Endothelial cell of umbilical vein (primary cell): ENCODE results near the gene OR10AD1. TPM values are rescaled to one million over a fixed set of nuclear protein-coding genes. Genes with fewer than 3 reads are reported as not detected.

Experiments used
- BruUV-seq: library from RNA; stranded (reverse); fragments of 400-500 nt; replicated peaks from 2 replicates; lab custom pipeline; 2021; lab: Mats Ljungman, UMichigan
- CTCF ChIA-PET: fragments of 300-600, 350-600 bp; sonication (Branson Sonifier 250); formaldehyde crosslinking; loops from one replicate; lab custom pipeline; 2021; ENCODE audit warnings: antibody characterized with exemption, inconsistent platforms; lab: Charles Lee
- POLR2A ChIA-PET: fragments of 300-600, 350-600 bp; sonication (Branson Sonifier 250); formaldehyde crosslinking; loops from one replicate; lab custom pipeline; 2021; ENCODE audit warnings: antibody characterized with exemption, inconsistent platforms; lab: Charles Lee
- DNase-seq: peaks from one replicate; pipeline ENCODE4 v3.0.0-alpha.2; 2011; ENCODE audit warnings: low read depth, low spot score
- FAIRE-seq: peaks from 2 replicates; lab custom pipeline; 2011; peaks lifted over from hg19 to GRCh38; lab: Jason Lieb, UNC
- H2AFZ ChIP-seq: 2 replicates; pipeline ENCODE4 v1.6.0; 2012; ENCODE audit warnings: low read depth, low read length, control low read depth, inconsistent platforms
- H3K27ac ChIP-seq: 2 replicates; pipeline ENCODE4 v1.5.1; 2011; ENCODE audit warnings: low read depth, mild to moderate bottlenecking, control low read depth, low read length, moderate library complexity; ENCODE audit not compliant: insufficient read depth
- H3K27me3 ChIP-seq, 2 experiments: 2 replicates each; pipeline versions ENCODE4 v1.6.0 to v1.6.1; 2011; ENCODE audit warnings: low read length in 2 of 2, mixed read lengths in 1 of 2; ENCODE audit not compliant: control insufficient read depth in 2 of 2, insufficient read depth in 2 of 2
- H3K36me3 ChIP-seq, 2 experiments: 2 replicates in 1 of 2; 3 replicates in 1 of 2; pipeline ENCODE4 v1.5.1; 2011; ENCODE audit warnings: low read length in 2 of 2, mild to moderate bottlenecking in 1 of 2, moderate library complexity in 1 of 2; ENCODE audit not compliant: control insufficient read depth in 2 of 2, insufficient read depth in 2 of 2; ENCODE audit errors: extremely low read depth in 1 of 2
- H3K4me1 ChIP-seq: 3 replicates; pipeline ENCODE4 v1.5.1; 2011; ENCODE audit warnings: mild to moderate bottlenecking, low read length; ENCODE audit not compliant: control insufficient read depth, insufficient read depth; ENCODE audit errors: extremely low read depth
- H3K4me2 ChIP-seq: 2 replicates; pipeline ENCODE4 v1.6.1; 2011; ENCODE audit warnings: low read length, control low read depth, mixed read lengths; ENCODE audit not compliant: insufficient read depth
- H3K4me3 ChIP-seq, 3 experiments: fragments of 200-600 bp in 1 of 3; sonication (generic), shearing (Covaris generic) in 1 of 3; replicated peaks in 1 of 3; 2 replicates each; pipeline ENCODE4 v1.5.1; 2011 to 2016; ENCODE audit warnings: control low read depth in 3 of 3, low read length in 3 of 3, mild to moderate bottlenecking in 2 of 3, inconsistent platforms in 1 of 3, low read depth in 1 of 3, moderate library complexity in 1 of 3; ENCODE audit not compliant: insufficient read depth in 1 of 3
- H3K79me2 ChIP-seq: 2 replicates; pipeline ENCODE4 v1.6.0; 2012; ENCODE audit warnings: low read length, inconsistent platforms; ENCODE audit not compliant: control insufficient read depth, insufficient read depth
- H3K9ac ChIP-seq: replicated peaks from 2 replicates; pipeline ENCODE3; 2011; ENCODE audit warnings: low read length, control low read depth; ENCODE audit not compliant: insufficient read depth; ENCODE audit errors: extremely low read depth
- H3K9me1 ChIP-seq: replicated peaks from 3 replicates; pipeline ENCODE4 v1.6.0; 2011; ENCODE audit warnings: mild to moderate bottlenecking, low read length; ENCODE audit not compliant: control insufficient read depth, insufficient read depth; ENCODE audit errors: extremely low read depth
- H3K9me3 ChIP-seq: replicated peaks from 2 replicates; pipeline ENCODE4 v1.5.1; 2012; ENCODE audit warnings: low read length, inconsistent platforms; ENCODE audit not compliant: control insufficient read depth, insufficient read depth
- H4K20me1 ChIP-seq: replicated peaks from 2 replicates; pipeline ENCODE3; 2011; ENCODE audit warnings: mild to moderate bottlenecking, low read length; ENCODE audit not compliant: control insufficient read depth, insufficient read depth; ENCODE audit errors: extremely low read depth
- EZH2 ChIP-seq: IDR thresholded peaks from 2 replicates; pipeline ENCODE4 v1.6.1; 2012; ENCODE audit warnings: borderline replicate concordance, low read depth, mild to moderate bottlenecking, moderate library complexity, low read length, inconsistent platforms; ENCODE audit not compliant: severe bottlenecking
- FOS ChIP-seq: IDR thresholded peaks from 2 replicates; pipeline ENCODE4 v1.6.1; 2011; ENCODE audit warnings: mild to moderate bottlenecking, low read length, moderate library complexity, borderline replicate concordance; ENCODE audit not compliant: insufficient read depth
- GATA2 ChIP-seq: IDR thresholded peaks from 2 replicates; pipeline ENCODE4 v1.7.0; 2011; ENCODE audit warnings: low read depth, mild to moderate bottlenecking, moderate library complexity, mixed read lengths, low read length; ENCODE audit not compliant: insufficient read length, insufficient read depth
- JUN ChIP-seq: IDR thresholded peaks from 2 replicates; pipeline ENCODE4 v1.6.1; 2011; ENCODE audit warnings: borderline replicate concordance, low read depth; ENCODE audit not compliant: insufficient read length, insufficient read depth
- MYC ChIP-seq: IDR thresholded peaks from one replicate; pipeline ENCODE4 v1.6.1; 2011; ENCODE audit warnings: mild to moderate bottlenecking, low read depth, low read length
- POLR2A ChIP-seq: IDR thresholded peaks from 2 replicates; pipeline ENCODE4 v1.6.1; 2012; ENCODE audit warnings: low read depth, mild to moderate bottlenecking, control low read depth, low read length
- POLR2AphosphoS5 ChIP-seq: IDR thresholded peaks from 2 replicates; pipeline ENCODE4 v1.6.1; 2012; ENCODE audit warnings: low read depth, mild to moderate bottlenecking, control low read depth, low read length, moderate library complexity; ENCODE audit not compliant: insufficient read depth
- dilution Hi-C: fragments of 300-500 bp; cut with MboI; formaldehyde crosslinking; loops from one replicate; pipeline ENCODE4 v1.15.0; 2019; ENCODE audit warnings: low sequenced_read_pairs; ENCODE audit not compliant: extremely low pct_ligation_motif_present
- intact Hi-C: fragments of 100-400 bp; cut with micrococcal nuclease; formaldehyde crosslinking; loops from one replicate; pipeline ENCODE4 v1.10.0; 2022
- polyA plus RNA-seq, 4 experiments: library from polyadenylated mRNA; depleted of rRNA in 3 of 4; stranded (reverse) in 3 of 4; unstranded in 1 of 4; fragments of >200 nt; gene quantifications; 2 replicates each; pipeline versions ENCODE4 v1.2.1 to v1.2.3, GENCODE V29; 2011 to 2012; ENCODE audit warnings: missing spikeins in 1 of 4
- total RNA-seq: library from RNA; stranded (reverse); gene quantifications from 2 replicates; pipeline ENCODE4 v1.2.3, GENCODE V29; 2021
- TF ChIP-seq, protein P1 (sequence below): IDR thresholded peaks from 2 replicates; pipeline ENCODE4 v1.6.1; 2011; ENCODE audit not compliant: insufficient read depth, insufficient read length
- TF ChIP-seq, protein P2 (sequence below), 2 donors: IDR thresholded peaks; 1 replicate in 1 of 2; 2 replicates in 1 of 2; pipeline ENCODE4 v1.5.1; 2011; ENCODE audit warnings: low read length in 2 of 2, mild to moderate bottlenecking in 2 of 2, moderate library complexity in 2 of 2, control low read depth in 1 of 2, inconsistent platforms in 1 of 2, low read depth in 1 of 2; ENCODE audit not compliant: insufficient read depth in 1 of 2; ENCODE audit errors: extremely low read depth in 1 of 2

OR10AD1 gene
- total and polyA plus RNA-seq, 2 donors (not counting 3 experiments of a cell fraction or from before 2014, with no cell fraction given): not detected

DNA sequence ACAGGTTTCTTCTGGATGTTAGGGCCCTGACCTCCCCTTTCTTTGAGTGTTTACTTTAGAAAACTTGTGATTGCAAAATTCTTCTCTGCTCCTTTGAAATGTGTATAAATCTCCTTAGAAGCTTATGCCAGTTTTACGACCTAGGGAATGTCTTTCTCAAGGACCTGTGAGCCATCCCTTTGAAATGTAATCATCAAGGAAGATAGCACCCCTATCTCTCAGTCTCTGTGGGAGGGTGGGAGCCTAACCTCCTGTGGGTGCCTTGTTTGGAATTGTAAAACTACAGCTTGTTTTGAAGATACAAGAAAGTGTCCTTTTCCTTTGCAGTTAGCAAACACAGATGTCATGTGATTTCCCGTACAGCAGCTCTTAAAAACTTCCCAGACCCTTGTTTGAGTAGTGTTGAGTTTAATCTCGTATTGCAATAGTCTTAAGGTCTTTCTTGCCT, 3.3 kb downstream of the OR10AD1 start:
- no peaks in the 10 kb centered on the region for H3K9me3 ChIP-seq
- no peak for DNase-seq
- intact Hi-C loops: loop anchor here (5.0 to 10.0 kb wide), 2 partner anchors 145 to 197 kb away; partner anchors contain the start of gene COL2A1
- FAIRE-seq: no peak
- no peak overlapping the region for H3K9ac ChIP-seq
- no peaks in the 10 kb centered on the region for H3K9me1 ChIP-seq
- H3K27ac ChIP-seq: no peak overlapping the region
- peaks cover 8% of the 10 kb centered on the region for H3K4me1 ChIP-seq
- H4K20me1 ChIP-seq: no peaks in the 10 kb centered on the region
- no peak overlapping the region for H2AFZ ChIP-seq
- H3K4me2 ChIP-seq: no peak overlapping the region
- no peaks in the 10 kb centered on the region for H3K79me2 ChIP-seq
- ChIA-PET CTCF (interaction anchor here (1.0 to 3.5 kb wide), 7 partner anchors 13 to 419 kb away, joined by 3 to 19 read pairs (median 4); partner anchors contain the start of genes ASB8 and TMEM106C), POLR2A (no interaction called here)
- dilution Hi-C loops: no loop called here
- no peak overlapping the region for H3K4me3 ChIP-seq
- BruUV-seq: no TSS peak
- TF ChIP-seq, protein P1, sequence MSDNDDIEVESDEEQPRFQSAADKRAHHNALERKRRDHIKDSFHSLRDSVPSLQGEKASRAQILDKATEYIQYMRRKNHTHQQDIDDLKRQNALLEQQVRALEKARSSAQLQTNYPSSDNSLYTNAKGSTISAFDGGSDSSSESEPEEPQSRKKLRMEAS: no peak
- no peak for TF ChIP-seq POLR2AphosphoS5
- no peak for TF ChIP-seq GATA2
- no peak for TF ChIP-seq JUN
- TF ChIP-seq, protein P2, sequence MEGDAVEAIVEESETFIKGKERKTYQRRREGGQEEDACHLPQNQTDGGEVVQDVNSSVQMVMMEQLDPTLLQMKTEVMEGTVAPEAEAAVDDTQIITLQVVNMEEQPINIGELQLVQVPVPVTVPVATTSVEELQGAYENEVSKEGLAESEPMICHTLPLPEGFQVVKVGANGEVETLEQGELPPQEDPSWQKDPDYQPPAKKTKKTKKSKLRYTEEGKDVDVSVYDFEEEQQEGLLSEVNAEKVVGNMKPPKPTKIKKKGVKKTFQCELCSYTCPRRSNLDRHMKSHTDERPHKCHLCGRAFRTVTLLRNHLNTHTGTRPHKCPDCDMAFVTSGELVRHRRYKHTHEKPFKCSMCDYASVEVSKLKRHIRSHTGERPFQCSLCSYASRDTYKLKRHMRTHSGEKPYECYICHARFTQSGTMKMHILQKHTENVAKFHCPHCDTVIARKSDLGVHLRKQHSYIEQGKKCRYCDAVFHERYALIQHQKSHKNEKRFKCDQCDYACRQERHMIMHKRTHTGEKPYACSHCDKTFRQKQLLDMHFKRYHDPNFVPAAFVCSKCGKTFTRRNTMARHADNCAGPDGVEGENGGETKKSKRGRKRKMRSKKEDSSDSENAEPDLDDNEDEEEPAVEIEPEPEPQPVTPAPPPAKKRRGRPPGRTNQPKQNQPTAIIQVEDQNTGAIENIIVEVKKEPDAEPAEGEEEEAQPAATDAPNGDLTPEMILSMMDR (IDR thresholded peaks at IDR 0.05; ENCODE audit: extremely low read depth in 1 of 2, insufficient read depth in 1 of 2, low read depth in 1 of 2, low read length in 2 of 2): no peak
- no peak for TF ChIP-seq EZH2
- TF ChIP-seq FOS: no peak
- no peak for TF ChIP-seq MYC
- no peak for TF ChIP-seq POLR2A
- H3K36me3 ChIP-seq: no peaks in the 10 kb centered on the region
- H3K27me3 ChIP-seq: peaks cover 0 to 5% of the 10 kb centered on the region in 2 experiments
